ENCODE results near the gene KIAA1755.

- TF ChIP-seq CTCF (IDR thresholded peaks at IDR 0.05) = no peak
- no peak for TF ChIP-seq POLR2A (IDR thresholded peaks at IDR 0.05)
Observed at GRCh38 chr20:38223743-38224100, 36.8 kb downstream of the KIAA1755 start.

Data from heart left ventricle (tissue), 13 donors.